Calu3 (cell line): ENCODE data around the gene CXCL17. TPM values are rescaled to one million over a fixed set of nuclear protein-coding genes. Genes with fewer than 3 reads are reported as not detected.

Source experiments
- BruUV-seq: library from RNA; stranded (reverse); fragments of 400-500 nt; replicated peaks from 2 replicates; lab custom pipeline; 2021; lab: Mats Ljungman, UMichigan
- CTCF ChIA-PET: fragments of 300-600 bp; sonication (Branson Sonifier 250); formaldehyde crosslinking; loops from one replicate; lab custom pipeline; 2022; ENCODE audit warnings: antibody characterized with exemption; lab: Charles Lee
- DNase-seq: peaks from one replicate; pipeline ENCODE4 v3.0.0; 2022
- H3K27ac Mint-ChIP-seq: one replicate; pipeline ENCODE4 v1.8.0; 2022; ENCODE audit warnings: mixed read lengths; ENCODE audit not compliant: unreplicated experiment
- H3K27me3 Mint-ChIP-seq: one replicate; pipeline ENCODE4 v1.8.0; 2022; ENCODE audit warnings: mixed read lengths; ENCODE audit not compliant: unreplicated experiment
- H3K36me3 Mint-ChIP-seq: one replicate; pipeline ENCODE4 v1.8.0; 2022; ENCODE audit warnings: mild to moderate bottlenecking, moderate library complexity, mixed read lengths; ENCODE audit not compliant: insufficient read depth, unreplicated experiment
- H3K4me1 Mint-ChIP-seq: one replicate; pipeline ENCODE4 v1.8.0; 2022; ENCODE audit warnings: mild to moderate bottlenecking, low read depth, mixed read lengths; ENCODE audit not compliant: unreplicated experiment
- H3K4me3 Mint-ChIP-seq: one replicate; pipeline ENCODE4 v1.8.0; 2022; ENCODE audit warnings: mild to moderate bottlenecking, low read depth, moderate library complexity, mixed read lengths; ENCODE audit not compliant: unreplicated experiment
- H3K9me3 Mint-ChIP-seq: one replicate; pipeline ENCODE4 v1.8.0; 2022; ENCODE audit warnings: low read depth, mixed read lengths; ENCODE audit not compliant: unreplicated experiment
- intact Hi-C: fragments of 100-400 bp; cut with micrococcal nuclease; formaldehyde crosslinking; loops from one replicate; pipeline ENCODE4 v1.10.0; 2022; ENCODE audit not compliant: unreplicated experiment
- total RNA-seq: library from RNA; stranded (reverse); gene quantifications from 2 replicates; pipeline ENCODE4 v1.2.3, GENCODE V29; 2022
- TF ChIP-seq, protein P1 (sequence below): fragments of 200-600 bp; IDR thresholded peaks from one replicate; pipeline ENCODE4 v1.8.0; 2022; ENCODE audit warnings: antibody characterized with exemption; ENCODE audit not compliant: unreplicated experiment

Gene CXCL17
- total RNA-seq, 1 experiment from 2014 or later, result 4.0 TPM

GRCh38 chr19:42396381-42397262 is 46.1 kb downstream of the CXCL17 start:
- Mint-ChIP-seq H3K27me3 (peaks cover 21% of the 10 kb centered on the region), H3K4me3 (peak overlapping the region; percentile 86), H3K27ac (peak overlapping the region; percentile 90), H3K4me1 (peaks cover 29% of the 10 kb centered on the region), H3K9me3 (no peaks in the 10 kb centered on the region), H3K36me3 (peaks cover 26% of the 10 kb centered on the region)
- DNase-seq, result peak; percentile 100
- CTCF ChIA-PET, result interaction anchor here (0.6 to 2.5 kb wide), 9 partner anchors 12 to 283 kb away, joined by 3 to 13 read pairs (median 3); no protein-coding TSS in a partner anchor
- BruUV-seq, result TSS peak; percentile 92
- intact Hi-C loops, result no loop called here
- TF ChIP-seq, protein P1, sequence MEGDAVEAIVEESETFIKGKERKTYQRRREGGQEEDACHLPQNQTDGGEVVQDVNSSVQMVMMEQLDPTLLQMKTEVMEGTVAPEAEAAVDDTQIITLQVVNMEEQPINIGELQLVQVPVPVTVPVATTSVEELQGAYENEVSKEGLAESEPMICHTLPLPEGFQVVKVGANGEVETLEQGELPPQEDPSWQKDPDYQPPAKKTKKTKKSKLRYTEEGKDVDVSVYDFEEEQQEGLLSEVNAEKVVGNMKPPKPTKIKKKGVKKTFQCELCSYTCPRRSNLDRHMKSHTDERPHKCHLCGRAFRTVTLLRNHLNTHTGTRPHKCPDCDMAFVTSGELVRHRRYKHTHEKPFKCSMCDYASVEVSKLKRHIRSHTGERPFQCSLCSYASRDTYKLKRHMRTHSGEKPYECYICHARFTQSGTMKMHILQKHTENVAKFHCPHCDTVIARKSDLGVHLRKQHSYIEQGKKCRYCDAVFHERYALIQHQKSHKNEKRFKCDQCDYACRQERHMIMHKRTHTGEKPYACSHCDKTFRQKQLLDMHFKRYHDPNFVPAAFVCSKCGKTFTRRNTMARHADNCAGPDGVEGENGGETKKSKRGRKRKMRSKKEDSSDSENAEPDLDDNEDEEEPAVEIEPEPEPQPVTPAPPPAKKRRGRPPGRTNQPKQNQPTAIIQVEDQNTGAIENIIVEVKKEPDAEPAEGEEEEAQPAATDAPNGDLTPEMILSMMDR, result no peak

- CTCF ChIA-PET, result interaction anchor here (0.9 kb wide), 1 partner anchor 15 kb away, joined by 3 read pairs; no protein-coding TSS in a partner anchor
- TF ChIP-seq, protein P1, result no peak
- intact Hi-C loops, result no loop called here
- Mint-ChIP-seq H3K27me3 (peaks cover 40% of the 10 kb centered on the region), H3K4me3 (no peak overlapping the region), H3K36me3 (peaks cover 18% of the 10 kb centered on the region), H3K4me1 (peaks cover 32% of the 10 kb centered on the region), H3K27ac (no peak overlapping the region), H3K9me3 (no peaks in the 10 kb centered on the region)
- no TSS peak for BruUV-seq
- DNase-seq, result no peak
Observed at GRCh38 chr19:42394751-42395150, 48.0 kb downstream of the CXCL17 start.

DNA sequence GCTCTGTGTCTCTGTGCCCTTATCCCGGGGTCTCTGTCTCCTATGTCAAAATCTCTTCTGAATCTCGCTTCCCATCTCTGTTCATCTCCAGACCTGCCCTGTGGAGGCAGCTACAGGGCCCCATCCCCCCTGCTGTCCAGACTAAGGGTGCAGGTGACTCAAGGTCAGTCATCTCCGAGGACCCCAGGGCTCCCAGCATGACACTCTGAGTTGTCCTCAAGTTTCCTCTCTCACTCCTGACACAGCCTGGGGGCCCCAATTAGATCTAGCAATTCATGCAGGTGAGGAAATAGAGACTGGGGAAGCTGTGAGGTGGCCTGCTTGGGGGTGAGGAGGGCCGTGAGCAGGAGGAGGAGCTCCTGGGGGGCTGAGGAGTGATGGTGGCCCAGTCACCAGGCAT is 50.6 kb downstream of the CXCL17 start:
- Mint-ChIP-seq H3K36me3 (peaks cover 13% of the 10 kb centered on the region), H3K27me3 (peaks cover 58% of the 10 kb centered on the region), H3K27ac (no peak overlapping the region), H3K9me3 (no peaks in the 10 kb centered on the region), H3K4me3 (no peak overlapping the region), H3K4me1 (peaks cover 21% of the 10 kb centered on the region)
- BruUV-seq, result no TSS peak
- no peak for DNase-seq
- intact Hi-C loops, result no loop called here
- TF ChIP-seq, protein P1, result no peak
- CTCF ChIA-PET, result interaction anchor here (0.6 kb wide), 1 partner anchor 9 kb away, joined by 5 read pairs; no protein-coding TSS in a partner anchor

DNA sequence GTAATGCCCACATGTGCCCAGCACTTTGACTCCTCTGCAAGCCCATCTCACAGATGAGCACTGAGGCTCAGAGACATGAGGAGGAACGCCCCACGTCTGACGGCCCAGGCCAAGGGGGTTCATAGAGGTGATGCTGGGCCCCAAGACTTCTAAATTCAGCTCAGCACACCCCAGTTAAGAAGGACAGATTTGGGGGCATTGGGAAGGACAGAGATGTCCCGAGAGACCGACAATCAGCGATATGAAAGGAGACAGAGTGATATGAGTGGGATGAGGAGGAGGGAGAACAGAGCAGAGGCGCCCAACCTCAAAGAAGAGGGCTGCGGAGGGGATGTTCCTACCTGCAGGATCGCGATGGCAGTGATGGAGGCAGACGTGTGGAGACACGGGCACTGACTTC is 52.8 kb downstream of the CXCL17 start, which contains the start of gene CNFN:
Gene CNFN (minus strand): TSS at position 399 of the 400 bp plus-strand sequence. CDS start 1,260 bp downstream, outside the sequence.
- H3K36me3 Mint-ChIP-seq, result peaks cover 9% of the 10 kb centered on the region
- H3K4me1 Mint-ChIP-seq, result peaks cover 16% of the 10 kb centered on the region
- intact Hi-C loops, result no loop called here
- no TSS peak for BruUV-seq
- no peak within 1 kb of the TSS for H3K27ac Mint-ChIP-seq
- H3K4me3 Mint-ChIP-seq, result no peak within 1 kb of the TSS
- TF ChIP-seq, protein P1, result no peak
- no peaks in the 10 kb centered on the region for H3K9me3 Mint-ChIP-seq
- no peak for DNase-seq
- CTCF ChIA-PET, result interaction anchor here (0.6 kb wide), 1 partner anchor 781 kb away, joined by 3 read pairs; no protein-coding TSS in a partner anchor
- peaks cover 58% of the 10 kb centered on the region for H3K27me3 Mint-ChIP-seq
